Mucosa of rectum (tissue), 2 donors: ENCODE results near the gene EVI5.
"Not testable (repeated sequence)": the region's sequence is repeated elsewhere in the genome, so short reads cannot be mapped to it uniquely, and the experiment has no call there.

Experiments
- H3K27ac ChIP-seq, 2 donors: one replicate each; pipeline ENCODE4 v1.7.0; 2013; ENCODE audit warnings: inconsistent platforms in 2 of 2, low read depth in 2 of 2, low read length in 2 of 2
- H3K27me3 ChIP-seq, 2 donors: one replicate each; pipeline ENCODE4 v1.7.0; 2013; ENCODE audit warnings: low read length in 2 of 2; ENCODE audit not compliant: control insufficient read depth in 2 of 2, insufficient read depth in 2 of 2
- H3K36me3 ChIP-seq, 2 donors: one replicate each; pipeline ENCODE4 v1.7.0; 2013; ENCODE audit warnings: low read length in 2 of 2; ENCODE audit not compliant: control insufficient read depth in 2 of 2, insufficient read depth in 2 of 2
- H3K4me1 ChIP-seq, 2 donors: one replicate each; pipeline ENCODE4 v1.7.0; 2013; ENCODE audit warnings: low read length in 2 of 2, mild to moderate bottlenecking in 1 of 2; ENCODE audit not compliant: control insufficient read depth in 2 of 2, insufficient read depth in 2 of 2
- H3K4me3 ChIP-seq, 2 donors: one replicate each; pipeline ENCODE4 v1.7.0; 2013; ENCODE audit warnings: low read length in 2 of 2
- H3K9ac ChIP-seq, 2 donors: one replicate each; pipeline ENCODE4 v1.7.0; 2013; ENCODE audit warnings: low read length in 2 of 2, low read depth in 1 of 2, mild to moderate bottlenecking in 1 of 2
- H3K9me3 ChIP-seq, 2 donors: one replicate each; pipeline ENCODE4 v1.7.0; 2013; ENCODE audit warnings: low read length in 2 of 2; ENCODE audit not compliant: control insufficient read depth in 2 of 2
- donor health status: healthy.
- donor health status: Normal muscosa, but diverticular disease.

Gene EVI5

GRCh38 chr1:92536211-92536979, 248.5 kb downstream of the EVI5 start:
- H3K4me1 ChIP-seq: peaks cover 0 to 3% of the 10 kb centered on the region in 2 donors
- H3K9me3 ChIP-seq: no peaks in the 10 kb centered on the region
- H3K9ac ChIP-seq: no peak overlapping the region
- H3K4me3 ChIP-seq: no peak overlapping the region
- no peak overlapping the region for H3K27ac ChIP-seq
- no peaks in the 10 kb centered on the region for H3K36me3 ChIP-seq
- no peaks in the 10 kb centered on the region for H3K27me3 ChIP-seq

- H3K9me3 ChIP-seq, H3K27me3 ChIP-seq, H3K4me3 ChIP-seq, H3K9ac ChIP-seq, H3K4me1 ChIP-seq, H3K36me3 ChIP-seq, H3K27ac ChIP-seq: not testable (repeated sequence)
Measured at GRCh38 chr1:92532371-92532770, 252.5 kb downstream of the EVI5 start.

GRCh38 chr1:92531939-92532338, 253.0 kb downstream of the EVI5 start:
- not testable (repeated sequence) for H3K4me3 ChIP-seq, H3K27ac ChIP-seq, H3K9me3 ChIP-seq, H3K4me1 ChIP-seq, H3K9ac ChIP-seq, H3K36me3 ChIP-seq, H3K27me3 ChIP-seq

DNA sequence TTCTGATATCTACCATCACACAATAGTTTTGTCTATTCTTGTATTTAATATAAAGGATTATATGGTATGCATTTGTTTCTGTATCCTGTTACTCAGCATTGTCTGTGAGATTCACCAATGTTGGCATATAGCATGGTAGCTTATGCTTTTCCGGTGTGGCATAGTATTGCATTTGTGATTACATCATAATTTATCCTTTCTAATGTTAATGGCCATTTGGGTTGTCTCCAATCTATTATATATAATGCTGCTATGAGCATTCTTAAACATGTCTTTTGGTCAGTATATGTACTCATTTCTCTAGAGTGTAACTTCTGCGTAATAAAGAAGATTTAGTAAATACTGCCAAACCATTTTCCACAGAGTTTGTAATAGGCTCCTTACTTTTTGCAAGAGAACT, 257.2 kb downstream of the EVI5 start:
- Histone ChIP-seq H3K9me3 (no peaks in the 10 kb centered on the region), H3K27ac (no peak overlapping the region), H3K4me3 (no peak overlapping the region), H3K4me1 (no peaks in the 10 kb centered on the region), H3K27me3 (no peaks in the 10 kb centered on the region), H3K36me3 (no peaks in the 10 kb centered on the region), H3K9ac (no peak overlapping the region)

DNA sequence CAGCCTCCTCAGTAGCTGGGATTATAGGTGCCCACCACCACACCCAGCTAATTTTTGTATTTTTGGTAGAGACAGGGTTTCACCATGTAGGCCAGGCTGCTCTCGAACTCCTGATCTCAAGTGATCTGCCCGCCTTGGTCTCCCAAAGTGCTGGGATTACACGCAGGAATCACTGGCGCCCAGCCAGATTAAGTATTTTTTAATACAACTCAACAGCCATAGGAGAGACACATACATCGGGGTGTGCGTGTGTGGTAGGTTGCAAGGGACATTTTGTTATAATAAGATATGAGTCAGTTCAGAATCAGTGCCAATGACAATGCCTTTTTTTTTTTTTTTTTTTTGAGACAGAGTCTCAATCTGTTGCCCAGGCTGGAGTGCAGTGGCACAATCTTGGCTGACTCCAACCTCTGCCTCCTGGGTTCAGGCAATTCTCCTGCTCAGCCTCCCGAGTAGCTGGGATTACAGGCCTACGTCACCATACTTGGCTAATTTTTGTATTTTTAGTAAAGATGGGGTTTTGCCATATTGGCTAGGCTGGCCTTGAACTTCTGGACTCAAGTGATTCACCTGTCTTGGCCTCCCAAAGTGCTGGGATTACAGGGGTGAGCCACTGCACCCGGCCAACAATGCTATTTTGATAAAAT, 259.8 kb downstream of the EVI5 start:
- H3K36me3 ChIP-seq, H3K9ac ChIP-seq, H3K27me3 ChIP-seq, H3K9me3 ChIP-seq, H3K27ac ChIP-seq, H3K4me1 ChIP-seq, H3K4me3 ChIP-seq: not testable (repeated sequence)

GRCh38 chr1:92519043-92519442, 265.9 kb downstream of the EVI5 start:
- Histone ChIP-seq H3K9me3 (no peaks in the 10 kb centered on the region), H3K9ac (no peak overlapping the region), H3K4me3 (no peak overlapping the region), H3K27me3 (no peaks in the 10 kb centered on the region), H3K27ac (no peak overlapping the region), H3K36me3 (no peaks in the 10 kb centered on the region), H3K4me1 (no peaks in the 10 kb centered on the region)

DNA sequence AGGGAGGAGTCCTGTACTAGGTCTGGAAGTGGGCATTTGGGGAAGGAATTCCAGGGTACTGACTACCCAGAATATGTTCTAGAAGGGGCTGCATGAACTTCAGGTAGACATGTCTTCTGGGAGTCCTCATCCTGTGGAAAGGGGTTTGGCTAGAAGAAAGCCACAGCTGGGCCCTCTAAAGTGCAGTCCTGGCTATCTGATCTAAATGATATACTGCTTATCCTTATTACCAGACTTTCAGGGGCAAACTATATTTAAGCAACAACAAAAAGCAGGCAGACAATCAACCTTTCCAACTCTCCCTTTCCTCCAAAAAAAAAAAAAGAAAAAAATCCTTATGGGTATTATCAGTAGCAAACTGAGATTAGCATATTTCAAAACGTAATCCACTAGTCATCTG, 268.3 kb downstream of the EVI5 start:
- no peak overlapping the region for H3K4me3 ChIP-seq
- no peaks in the 10 kb centered on the region for H3K27me3 ChIP-seq
- H3K9me3 ChIP-seq: no peaks in the 10 kb centered on the region
- H3K36me3 ChIP-seq: no peaks in the 10 kb centered on the region
- H3K9ac ChIP-seq: no peak overlapping the region
- no peak overlapping the region for H3K27ac ChIP-seq
- no peaks in the 10 kb centered on the region for H3K4me1 ChIP-seq

DNA sequence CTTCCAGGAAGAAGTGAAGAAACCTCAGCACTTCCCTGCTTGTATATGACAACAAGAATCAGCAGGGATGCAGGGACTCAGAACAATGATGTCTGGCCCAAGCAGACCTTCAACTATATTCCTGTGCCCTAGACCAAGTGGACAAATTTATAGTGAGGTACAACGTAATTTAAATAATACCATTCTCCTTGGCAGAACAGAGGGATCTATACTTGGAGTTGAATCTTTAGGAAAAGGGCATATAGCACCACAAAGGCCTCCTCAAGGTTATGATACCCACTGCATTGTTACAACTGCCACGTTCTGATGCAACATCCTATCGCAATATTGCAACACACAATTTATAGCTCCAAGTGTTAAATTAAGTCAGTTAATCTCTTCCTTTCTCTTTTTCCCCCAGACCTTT, 269.1 kb downstream of the EVI5 start:
- H3K9me3 ChIP-seq: no peaks in the 10 kb centered on the region
- no peak overlapping the region for H3K9ac ChIP-seq

DNA sequence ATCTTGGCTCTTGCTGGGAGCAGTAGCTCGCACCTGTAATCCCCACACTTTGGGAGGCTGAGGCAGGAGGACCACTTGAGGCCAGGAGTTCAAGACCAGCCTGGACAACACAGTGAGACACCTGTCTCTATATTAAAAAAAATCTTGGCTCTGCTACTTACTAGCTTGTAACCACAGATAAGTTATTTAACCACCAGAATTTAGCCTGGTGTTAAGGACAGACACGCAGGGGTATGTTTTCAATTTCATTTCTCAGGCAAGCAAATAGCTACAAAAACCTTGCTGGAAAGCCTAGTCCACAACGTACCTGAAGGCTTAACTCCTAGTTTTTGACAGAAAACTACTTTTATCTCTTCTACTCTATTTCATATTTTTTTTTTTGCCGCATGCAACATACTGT, 273.4 kb downstream of the EVI5 start:
- Histone ChIP-seq H3K9me3 (no peaks in the 10 kb centered on the region), H3K36me3 (no peaks in the 10 kb centered on the region), H3K27me3 (no peaks in the 10 kb centered on the region), H3K4me3 (no peak overlapping the region), H3K4me1 (no peaks in the 10 kb centered on the region), H3K27ac (no peak overlapping the region), H3K9ac (no peak overlapping the region)

More for the DNA sequence above, 269.1 kb downstream of the EVI5 start:
- Histone ChIP-seq H3K27me3 (no peaks in the 10 kb centered on the region), H3K36me3 (no peaks in the 10 kb centered on the region), H3K4me1 (no peaks in the 10 kb centered on the region), H3K4me3 (no peak overlapping the region), H3K27ac (no peak overlapping the region)

GRCh38 chr1:92509619-92510018, 275.3 kb downstream of the EVI5 start:
- Histone ChIP-seq H3K9me3 (no peaks in the 10 kb centered on the region), H3K27me3 (no peaks in the 10 kb centered on the region), H3K36me3 (no peaks in the 10 kb centered on the region), H3K27ac (no peak overlapping the region), H3K4me3 (no peak overlapping the region), H3K9ac (no peak overlapping the region), H3K4me1 (no peaks in the 10 kb centered on the region)
